Pancreas (tissue), 10 donors: Measurements from ENCODE around the gene IFT88. TPM values are rescaled to one million over a fixed set of nuclear protein-coding genes. Genes with fewer than 3 reads are reported as not detected.

Source experiments
- ATAC-seq, 4 donors: fragments of 200-7000 bp; cut with Tn5 transposase; one replicate each; pipeline versions ENCODE4 v1.8.0 to v1.9.1; 2020; ENCODE audit warnings: mild to moderate bottlenecking in 4 of 4, moderate library complexity in 4 of 4
- DNase-seq, 6 donors: peaks; one replicate each; pipeline ENCODE4 v3.0.0-alpha.2; 2020
- FAIRE-seq: peaks from 2 replicates; lab custom pipeline; 2012; peaks lifted over from hg19 to GRCh38; lab: Jason Lieb, UNC
- H3K27ac ChIP-seq, 4 donors: fragments of 200-600 bp; sonication (generic); 1 replicate in 3 of 4; 2 replicates in 1 of 4; pipeline versions ENCODE4 v1.5.0 to v1.8.0; 2020
- H3K27me3 ChIP-seq, 4 donors: fragments of 200-600 bp; one replicate each; pipeline ENCODE4 v1.8.0; 2021
- H3K36me3 ChIP-seq, 3 donors: fragments of 200-600 bp; sonication (generic) in 1 of 3; one replicate each; pipeline versions ENCODE4 v1.5.0 to v1.8.0; 2020 to 2021
- H3K4me1 ChIP-seq, 3 donors: fragments of 200-600 bp; one replicate each; pipeline ENCODE4 v1.8.0; 2021
- H3K4me3 ChIP-seq, 4 donors: fragments of 200-600 bp; sonication (generic) in 2 of 4; one replicate each; pipeline versions ENCODE4 v1.5.0 to v1.8.0; 2020 to 2021
- H3K9me3 ChIP-seq, 4 donors: fragments of 200-600 bp; one replicate each; pipeline ENCODE4 v1.8.0; 2021
- CTCF ChIP-seq, 4 donors: fragments of 200-600 bp; sonication (generic) in 3 of 4; IDR thresholded peaks; one replicate each; pipeline versions ENCODE4 v1.5.0 to v1.8.0; 2021; ENCODE audit warnings: antibody characterized with exemption in 4 of 4
- whole genome bisulfite sequencing, 2 donors: extraction: QIAGEN DNeasy Blood & Tissue Kit; methylation state at CpG; one replicate each; pipeline ENCODE4 v1.1.7; 2013; 5-methylcytosine and 5-hydroxymethylcytosine counted together
- intact Hi-C, 3 donors: fragments of 100-400 bp; cut with DNase I; formaldehyde crosslinking; loops; one replicate each; pipeline versions ENCODE4 v1.11.1 to v1.14.2; 2022
- polyA plus RNA-seq, 2 donors: library from polyadenylated mRNA; stranded (reverse); fragments of 200-250 nt; gene quantifications; one replicate each; pipeline ENCODE4 v1.2.3, GENCODE V29; 2013
- total RNA-seq, 6 donors: library from RNA; stranded (reverse); fragmentation: NEBNext Ultra II Directional in 4 of 6; extraction: Animal tissue kit (Norgen Biotek cat#: 25700) in 4 of 6; gene quantifications; one replicate each; pipeline versions ENCODE4 v1.2.1 to v1.2.4, GENCODE V29; 2021 to 2023
- donor health status: healthy with polysubstance abuse.
- donor health status: DM: no; HTN: no; CAD: no; lungs with moderate emphysema.
- donor health status: DM: no; HTN: no; CAD: no.
- donor health status: control.
- donor health status: control.
- donor health status: Bipolar disorder and iron deficiency.
- donor health status: DM: yes; HTN: yes; CAD: no.
- donor health status: DM: no; HTN: no; CAD: no.
- donor health status: DM: no; HTN: no; CAD: no.
- donor health status: DM: yes; HTN: yes; CAD: no.

The IFT88 gene
- total and polyA plus RNA-seq, 8 donors = 4.7 to 16.0 (median 7.0) TPM

GRCh38 chr13:20573186-20573585 is 6.2 kb downstream of the IFT88 start:
- Histone ChIP-seq H3K36me3 (peaks cover 0 to 6% (median 0%) of the 10 kb centered on the region in 3 donors), H3K4me1 (peaks cover 0 to 2% (median 1%) of the 10 kb centered on the region in 3 donors), H3K4me3 (no peak overlapping the region), H3K9me3 (no peaks in the 10 kb centered on the region), H3K27ac (no peak overlapping the region), H3K27me3 (no peaks in the 10 kb centered on the region)
- ATAC-seq (no peak), DNase-seq (no peak), FAIRE-seq (no peak)
- intact Hi-C loops = no loop called here
- 73 to 75% methylated on average over 4 of the region's 4 CpGs for WGBS, 2 donors
- no peak for TF ChIP-seq CTCF (IDR thresholded peaks at IDR 0.05)

GRCh38 chr13:20573636-20574035 is 6.7 kb downstream of the IFT88 start:
- Histone ChIP-seq H3K4me1 (no peaks in the 10 kb centered on the region), H3K27ac (no peak overlapping the region), H3K27me3 (no peaks in the 10 kb centered on the region), H3K9me3 (no peaks in the 10 kb centered on the region), H3K4me3 (no peak overlapping the region), H3K36me3 (peaks cover 0 to 6% (median 0%) of the 10 kb centered on the region in 3 donors)
- DNase-seq = no peak
- no peak for ATAC-seq
- 81 to 87% methylated on average over 2 of the region's 2 CpGs for WGBS, 2 donors
- no peak for TF ChIP-seq CTCF (IDR thresholded peaks at IDR 0.05)
- FAIRE-seq = no peak
- intact Hi-C loops = no loop called here

GRCh38 chr13:20579191-20579590 is 12.2 kb downstream of the IFT88 start:
- TF ChIP-seq CTCF (IDR thresholded peaks at IDR 0.05) = no peak
- 95 to 98% methylated on average over 3 of the region's 3 CpGs for WGBS, 2 donors
- Histone ChIP-seq H3K9me3 (no peaks in the 10 kb centered on the region), H3K4me3 (no peak overlapping the region), H3K36me3 (peaks cover 0 to 19% (median 0%) of the 10 kb centered on the region in 3 donors), H3K27ac (no peak overlapping the region), H3K27me3 (no peaks in the 10 kb centered on the region), H3K4me1 (no peaks in the 10 kb centered on the region)
- ATAC-seq (no peak), FAIRE-seq (no peak), DNase-seq (no peak)
- intact Hi-C loops = no loop called here

- H3K4me1 ChIP-seq = no peaks in the 10 kb centered on the region
- no peak for TF ChIP-seq CTCF (IDR thresholded peaks at IDR 0.05)
- no peaks in the 10 kb centered on the region for H3K27me3 ChIP-seq
- ATAC-seq (no peak), FAIRE-seq (no peak), DNase-seq (no peak)
- peaks cover 0 to 20% (median 0%) of the 10 kb centered on the region in 3 donors for H3K36me3 ChIP-seq
- H3K4me3 ChIP-seq = no peak overlapping the region
- H3K27ac ChIP-seq = no peak overlapping the region
- 84 to 89% methylated on average over 5 of the region's 5 CpGs for WGBS, 2 donors
- intact Hi-C loops = no loop called here
- H3K9me3 ChIP-seq = no peaks in the 10 kb centered on the region
These were observed 13.3 kb downstream of the IFT88 start for GRCh38 chr13:20580257-20580656.

- no peak for FAIRE-seq
- WGBS, 2 donors = 84% methylated on average over 2 of the region's 2 CpGs
- intact Hi-C loops = no loop called here
These were observed 15.1 kb downstream of the IFT88 start for GRCh38 chr13:20582026-20582425.

More at GRCh38 chr13:20582026-20582425, 15.1 kb downstream of the IFT88 start:
- H3K27me3 ChIP-seq = no peaks in the 10 kb centered on the region
- no peaks in the 10 kb centered on the region for H3K4me1 ChIP-seq
- TF ChIP-seq CTCF (IDR thresholded peaks at IDR 0.05) = no peak
- no peaks in the 10 kb centered on the region for H3K9me3 ChIP-seq
- DNase-seq (no peak), ATAC-seq (no peak)
- H3K36me3 ChIP-seq = peaks cover 0 to 20% (median 0%) of the 10 kb centered on the region in 3 donors
- no peak overlapping the region for H3K27ac ChIP-seq
- H3K4me3 ChIP-seq = no peak overlapping the region
